Measurements from ENCODE around the gene KIRREL2.
A peak's percentile ranks its signal among the peaks of the same experiment; 100 is the strongest.

GRCh38 chr19:35903550-35904179, 47.0 kb downstream of the KIRREL2 start:
- TF ChIP-seq POLR2AphosphoS5 (IDR thresholded peaks at IDR 0.05) = peak; percentile 96 to 97 (median 96)
- TF ChIP-seq POLR2A (IDR thresholded peaks at IDR 0.05) = peak in 1 of 3 donors; percentile 35
- peak in 3 of 11 experiments; percentile 11 to 24 (median 21) for TF ChIP-seq CTCF (IDR thresholded peaks at IDR 0.05 in 8 of 11, conservative IDR thresholded peaks at IDR 0.05 in 3 of 11)

All from spleen (tissue), 7 donors.